HG03097 (cell line): ENCODE data around the gene SKIDA1.
"Not testable (repeated sequence)": the region's sequence is repeated elsewhere in the genome, so short reads cannot be mapped to it uniquely, and the experiment has no call there.

Experiments used
- ATAC-seq: cut with Tn5 transposase; IDR thresholded peaks from one replicate; pipeline ENCODE4 v1.9.1; 2021; ENCODE audit not compliant: unreplicated experiment, low FRiP score

The SKIDA1 gene

DNA sequence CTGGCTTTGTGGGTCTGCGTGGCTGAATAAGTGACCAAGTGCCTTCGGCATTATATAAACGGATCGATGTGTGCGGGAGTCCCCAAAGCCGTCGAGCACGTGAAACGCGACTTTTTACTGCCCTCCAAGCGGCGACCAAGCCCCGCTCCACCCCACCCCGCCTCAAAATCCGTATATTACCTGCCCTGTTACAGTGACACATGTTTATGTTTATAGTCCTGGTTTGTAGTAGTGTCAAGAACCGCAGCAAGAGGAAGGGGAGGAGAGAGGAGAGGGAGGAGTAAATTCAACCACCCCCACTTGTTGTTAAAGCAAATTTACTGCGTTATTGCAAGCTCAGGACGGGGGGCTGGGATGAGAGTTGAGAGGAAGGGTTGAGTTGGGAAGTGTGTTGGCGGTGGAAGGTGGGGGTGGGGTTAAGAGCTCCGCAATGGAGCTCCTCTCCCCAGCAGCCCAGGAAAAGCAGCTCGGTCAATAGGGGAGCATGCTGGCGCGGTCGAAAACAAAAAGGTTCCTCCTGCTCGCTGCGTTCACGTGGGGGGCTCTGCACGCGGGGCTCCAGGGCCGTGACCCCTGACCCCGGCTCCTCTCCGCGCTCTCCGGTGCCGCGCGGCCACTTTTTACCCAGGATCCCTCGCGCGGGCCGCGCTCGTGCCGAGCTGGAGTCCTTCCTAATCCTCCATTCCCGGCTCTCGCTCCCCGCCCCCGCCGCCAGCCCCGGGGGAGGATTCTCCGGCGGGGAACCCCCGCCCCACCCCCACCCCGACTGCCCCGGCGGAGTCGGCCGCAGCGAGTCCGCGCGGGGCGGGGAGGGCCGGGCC lies at the start of gene SKIDA1:
Gene SKIDA1 (minus strand): TSS at position 316 of the 821 bp plus-strand sequence. CDS start 7,860 bp downstream, outside the sequence.
- ATAC-seq, result peak; percentile 45

DNA sequence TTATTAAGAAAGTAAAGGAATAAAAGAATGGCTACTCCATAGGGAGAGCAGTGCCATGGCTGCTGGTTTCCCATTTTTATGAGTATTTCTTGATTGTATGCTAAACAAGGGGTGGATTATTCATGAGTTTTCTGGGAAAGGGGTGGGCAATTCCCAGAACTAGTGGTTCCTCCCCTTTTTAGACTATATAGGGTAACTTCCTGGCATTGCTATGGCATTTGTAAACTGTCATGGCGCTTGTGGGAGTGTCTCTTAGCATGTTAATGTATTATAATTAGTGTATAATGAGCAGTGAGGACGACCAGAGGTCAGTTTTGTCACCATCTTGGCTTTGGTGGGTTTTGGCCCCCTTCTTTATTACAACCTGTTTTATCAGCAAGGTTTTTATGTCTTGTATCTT lies 49.0 kb upstream of the SKIDA1 start:
- ATAC-seq, result not testable (repeated sequence)

DNA sequence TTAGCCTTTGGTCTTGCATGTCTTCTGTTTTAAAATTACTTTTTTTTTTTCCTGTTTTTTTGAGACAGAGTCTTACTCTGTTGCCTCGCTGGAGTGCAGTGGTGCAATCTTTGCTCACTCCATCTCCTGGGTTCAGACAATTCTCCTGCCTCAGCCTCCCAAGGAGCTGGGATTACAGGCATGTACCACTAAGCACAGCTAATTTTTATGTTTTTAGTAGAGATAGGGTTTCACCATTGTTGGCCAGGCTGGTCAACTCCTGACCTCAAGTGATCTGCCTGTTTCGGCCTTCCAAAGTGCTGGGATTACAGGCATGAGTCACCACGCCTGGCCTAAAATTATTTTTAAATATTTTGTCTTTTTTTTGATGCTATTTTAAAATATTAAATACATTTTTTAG lies 47.1 kb upstream of the SKIDA1 start:
- no peak for ATAC-seq

DNA sequence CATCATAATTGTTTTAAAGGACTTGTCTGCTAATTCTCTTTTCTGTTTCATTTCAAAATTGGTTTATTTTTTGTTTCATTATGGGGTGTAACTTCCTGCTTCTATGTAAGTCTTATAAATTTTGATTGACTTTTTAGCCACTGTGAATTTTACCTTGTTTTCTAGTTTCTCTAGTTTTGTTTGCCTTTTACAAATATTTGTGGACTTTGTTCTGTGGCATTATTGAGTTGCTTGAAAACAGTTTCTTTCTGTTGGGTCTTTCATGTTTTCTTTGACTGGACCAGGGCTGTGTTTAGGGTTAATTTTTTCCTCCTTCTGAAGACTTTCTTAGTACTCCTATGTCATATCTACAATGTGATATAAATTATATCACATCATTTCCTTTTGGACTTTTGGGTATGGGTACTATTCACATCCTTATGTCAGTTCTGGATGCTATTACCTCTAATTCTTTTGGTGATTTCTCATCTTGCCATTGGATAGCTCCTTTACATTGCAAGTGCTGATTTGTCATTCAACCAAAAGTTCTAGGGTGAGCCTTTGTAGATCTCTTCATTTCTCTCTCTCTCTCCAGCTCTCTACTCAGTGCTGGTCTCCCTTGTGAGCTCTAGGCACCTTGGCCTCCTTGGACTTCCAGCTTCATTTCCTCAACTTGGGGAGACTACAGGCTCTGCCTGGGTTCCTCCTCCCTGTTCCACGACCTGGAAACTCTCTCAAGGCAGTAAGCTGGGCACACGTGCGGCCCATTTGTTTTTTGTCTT lies 45.5 kb upstream of the SKIDA1 start:
- ATAC-seq, result no peak

DNA sequence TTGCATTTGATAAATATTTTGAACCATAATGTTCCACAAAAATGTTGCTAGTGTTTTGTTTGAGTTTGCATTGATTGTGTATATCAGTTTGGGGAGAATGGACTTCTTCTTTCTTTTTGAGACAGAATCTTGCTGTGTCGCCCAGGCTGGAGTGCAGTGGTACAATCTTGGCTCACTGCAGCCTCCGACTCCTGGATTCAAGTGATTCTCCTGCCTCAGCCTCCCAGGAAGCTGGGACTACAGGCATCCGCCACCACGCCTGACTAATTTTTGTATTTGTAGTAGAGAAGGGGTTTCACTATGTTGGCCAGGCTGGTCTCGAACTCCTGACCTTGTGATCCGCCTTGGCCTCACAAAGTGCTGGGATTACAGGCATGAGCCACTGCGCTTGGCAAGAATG lies 33.5 kb upstream of the SKIDA1 start:
- ATAC-seq, result not testable (repeated sequence)

DNA sequence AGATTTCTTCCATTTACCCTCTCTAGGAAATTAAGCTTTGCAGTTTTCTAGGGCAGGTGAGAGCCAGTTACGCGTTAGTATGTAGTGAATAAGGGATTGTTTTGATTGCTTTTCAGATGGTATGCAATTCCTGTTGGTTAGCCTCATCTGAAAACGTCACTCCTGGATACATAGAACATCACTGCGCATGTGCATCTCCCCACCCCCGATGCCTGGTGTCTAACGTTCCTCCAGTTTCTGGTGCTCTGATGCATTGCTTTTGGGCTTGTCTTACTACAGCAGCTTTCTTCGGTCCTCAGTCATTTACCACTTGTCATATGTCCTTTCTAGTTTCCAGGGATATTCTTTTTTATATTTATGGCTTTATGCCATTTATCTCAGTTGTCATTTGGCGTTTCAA lies 31.0 kb upstream of the SKIDA1 start:
- ATAC-seq, result no peak

DNA sequence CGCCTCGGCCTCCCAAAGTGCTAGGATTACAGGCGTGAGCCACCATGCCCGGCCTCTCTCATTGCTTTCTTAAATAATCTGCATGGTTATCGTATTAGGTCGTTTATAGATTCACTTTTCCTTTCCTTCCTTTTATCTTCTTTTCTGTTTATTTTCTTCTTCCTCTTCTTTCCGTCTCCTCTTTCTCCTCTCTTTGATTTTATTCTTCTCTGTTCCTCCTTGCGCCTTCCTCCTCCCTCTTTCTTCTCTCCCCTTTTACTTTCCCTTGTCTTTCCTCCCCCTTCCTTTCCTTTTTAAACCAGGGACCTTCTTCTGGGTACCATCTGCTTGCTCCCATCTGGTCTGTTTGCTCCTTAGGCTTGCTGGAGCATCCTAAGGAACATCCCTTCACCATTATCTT lies 27.2 kb upstream of the SKIDA1 start:
- ATAC-seq, result no peak

DNA sequence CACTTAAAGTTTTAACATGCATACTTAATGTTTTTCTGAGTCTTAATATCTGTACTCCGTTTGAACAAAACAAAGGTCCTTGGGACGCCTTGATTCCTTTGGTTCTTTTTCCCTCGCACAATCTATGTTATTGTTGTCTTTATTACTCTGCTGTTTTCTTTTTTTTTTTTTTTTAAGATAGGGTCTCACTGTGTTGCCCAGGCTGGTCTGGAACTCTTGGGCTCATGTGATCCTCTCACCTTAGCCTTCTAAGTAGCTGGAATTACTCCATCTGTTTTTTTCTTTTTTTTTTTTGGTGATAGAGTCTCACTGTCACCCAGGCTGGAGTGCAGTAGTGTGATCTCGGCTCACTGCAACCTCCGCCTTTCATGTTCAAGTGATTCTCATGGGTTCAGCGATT lies 21.8 kb upstream of the SKIDA1 start:
- no peak for ATAC-seq

DNA sequence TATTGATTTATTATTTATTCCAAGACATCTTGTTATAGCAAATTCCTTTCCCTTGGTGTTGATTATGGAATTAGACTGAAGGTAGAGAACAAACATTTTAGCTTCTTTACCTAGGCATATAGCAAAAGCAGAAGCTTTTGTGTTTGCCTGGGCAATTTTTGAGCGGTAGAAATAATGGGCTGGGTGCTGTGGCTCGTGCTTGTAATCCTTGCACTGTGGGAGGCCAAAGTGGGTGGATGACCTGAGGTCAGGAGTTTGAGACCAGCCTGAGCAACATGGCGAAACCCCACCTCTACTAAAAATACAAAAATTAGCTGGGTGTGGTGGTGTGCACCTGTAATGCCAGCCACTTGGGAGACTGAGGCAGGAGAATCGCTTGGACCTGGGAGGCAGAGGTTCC lies 15.2 kb upstream of the SKIDA1 start:
- ATAC-seq, result not testable (repeated sequence)

DNA sequence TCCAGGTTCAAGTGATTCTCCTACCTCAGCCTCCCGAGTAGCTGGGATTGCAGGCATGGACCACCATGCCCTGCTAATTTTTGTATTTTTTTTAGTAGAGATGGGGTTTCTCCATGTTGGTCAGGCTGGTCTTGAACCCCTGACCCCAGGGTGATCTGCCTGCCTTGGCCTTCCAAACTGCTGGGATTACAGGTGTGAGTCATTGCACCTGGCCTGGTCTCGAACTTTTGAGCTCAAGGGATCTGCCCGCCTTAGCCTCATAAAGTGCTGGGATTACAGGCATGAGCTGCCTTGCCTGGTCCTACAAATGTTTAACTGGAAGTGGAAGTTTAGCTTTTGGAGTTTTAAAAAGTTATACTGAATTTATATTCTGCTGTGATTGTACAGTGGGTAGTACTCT lies 11.4 kb upstream of the SKIDA1 start:
- no peak for ATAC-seq

DNA sequence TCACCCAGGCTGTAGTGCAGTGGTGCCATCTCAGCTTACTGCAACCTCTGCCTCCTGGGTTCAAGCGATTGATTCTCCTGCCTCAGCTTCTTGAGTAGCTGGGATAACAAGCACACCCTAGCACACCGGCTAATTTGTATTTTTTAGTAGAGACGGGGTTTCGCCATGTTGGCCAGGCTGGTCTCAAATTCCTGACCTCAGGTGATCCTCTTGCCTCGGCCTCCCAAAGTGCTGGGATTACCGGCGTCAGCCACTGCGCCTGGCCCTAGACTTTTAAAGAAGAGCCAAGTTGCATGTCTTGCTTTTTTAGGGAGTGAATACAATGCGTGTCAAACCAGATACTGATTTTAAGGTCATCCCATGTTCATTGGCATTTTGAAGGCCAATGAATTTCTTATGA lies 10.5 kb upstream of the SKIDA1 start:
- not testable (repeated sequence) for ATAC-seq

DNA sequence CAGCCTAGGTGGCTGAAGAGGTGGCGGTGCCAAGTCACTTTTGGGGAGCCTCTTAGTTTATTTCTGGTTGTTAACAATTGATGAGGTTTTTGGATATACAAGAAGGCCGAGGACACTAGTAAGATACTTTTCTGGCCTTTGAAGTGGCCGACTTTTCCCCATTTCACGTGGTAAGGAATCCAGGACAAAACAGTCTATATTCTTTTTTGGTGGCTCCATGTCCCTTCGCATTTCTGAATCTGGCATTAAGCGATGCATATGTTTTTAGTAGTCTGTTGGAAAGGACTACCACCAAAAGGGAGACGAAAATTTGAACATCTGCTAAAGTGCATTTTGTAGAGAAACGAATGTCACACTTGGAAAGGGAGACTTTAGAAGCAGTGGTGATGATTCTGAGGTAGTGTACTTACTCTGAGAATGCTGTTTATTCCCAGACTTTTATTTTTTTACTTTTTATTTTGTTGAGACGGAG lies 10.0 kb upstream of the SKIDA1 start:
- no peak for ATAC-seq

DNA sequence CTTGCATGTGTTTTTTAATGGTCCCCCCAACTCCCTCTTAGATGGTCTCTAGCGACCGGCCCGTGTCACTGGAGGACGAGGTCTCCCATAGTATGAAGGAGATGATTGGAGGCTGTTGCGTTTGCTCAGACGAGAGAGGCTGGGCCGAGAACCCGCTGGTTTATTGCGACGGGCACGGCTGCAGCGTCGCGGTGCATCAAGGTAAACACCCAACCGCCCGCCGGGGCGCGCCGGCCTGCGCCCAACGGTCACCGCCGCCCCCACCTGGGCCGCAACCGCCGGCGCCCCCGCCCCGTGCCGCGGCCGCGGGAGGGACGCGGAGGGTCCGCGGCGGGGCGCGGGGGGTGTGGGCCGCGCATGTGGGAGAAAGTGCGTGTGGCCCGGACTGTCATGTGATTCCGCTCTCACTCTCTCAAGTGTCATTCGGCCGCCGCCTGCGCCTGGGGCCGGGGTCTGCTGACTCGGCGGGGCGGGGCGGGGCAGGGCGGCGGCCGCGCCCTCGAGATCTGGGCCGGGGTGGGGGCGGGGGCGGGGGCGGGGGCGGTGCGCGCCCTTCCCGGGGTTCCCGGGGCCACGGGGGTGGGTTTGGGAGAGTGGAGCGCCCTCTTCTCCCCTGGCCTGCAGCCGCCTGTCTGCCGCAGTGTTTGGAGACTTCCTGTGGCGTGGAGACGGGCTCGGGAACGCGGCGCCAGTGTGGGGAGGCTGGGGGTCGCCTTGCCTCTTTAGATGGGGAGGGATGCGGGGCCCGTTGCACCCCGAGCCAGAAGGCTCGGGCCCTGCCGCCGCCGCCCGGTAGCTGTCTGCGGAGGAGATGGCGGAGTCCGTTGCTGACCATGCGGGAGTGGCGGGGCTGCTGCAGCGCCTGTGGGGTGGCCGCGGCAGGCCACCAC lies 9.4 kb upstream of the SKIDA1 start:
- ATAC-seq, result no peak

DNA sequence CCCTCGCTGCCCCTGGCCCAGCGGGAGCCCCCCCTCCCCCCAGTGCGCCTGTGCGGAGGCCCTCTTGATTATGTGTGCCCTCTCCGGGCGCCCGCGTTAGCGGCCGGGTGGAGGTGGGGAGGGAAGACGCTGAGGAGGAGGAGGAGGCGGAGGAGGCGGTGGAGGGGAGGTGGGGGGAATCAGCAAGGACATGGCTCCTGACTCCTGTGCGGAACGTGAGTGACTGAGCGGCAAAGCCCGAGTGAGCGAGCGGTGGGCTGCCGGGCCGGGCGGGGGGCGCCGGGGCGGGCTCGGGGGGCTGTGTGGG lies 8.8 kb upstream of the SKIDA1 start:
- ATAC-seq, result no peak

DNA sequence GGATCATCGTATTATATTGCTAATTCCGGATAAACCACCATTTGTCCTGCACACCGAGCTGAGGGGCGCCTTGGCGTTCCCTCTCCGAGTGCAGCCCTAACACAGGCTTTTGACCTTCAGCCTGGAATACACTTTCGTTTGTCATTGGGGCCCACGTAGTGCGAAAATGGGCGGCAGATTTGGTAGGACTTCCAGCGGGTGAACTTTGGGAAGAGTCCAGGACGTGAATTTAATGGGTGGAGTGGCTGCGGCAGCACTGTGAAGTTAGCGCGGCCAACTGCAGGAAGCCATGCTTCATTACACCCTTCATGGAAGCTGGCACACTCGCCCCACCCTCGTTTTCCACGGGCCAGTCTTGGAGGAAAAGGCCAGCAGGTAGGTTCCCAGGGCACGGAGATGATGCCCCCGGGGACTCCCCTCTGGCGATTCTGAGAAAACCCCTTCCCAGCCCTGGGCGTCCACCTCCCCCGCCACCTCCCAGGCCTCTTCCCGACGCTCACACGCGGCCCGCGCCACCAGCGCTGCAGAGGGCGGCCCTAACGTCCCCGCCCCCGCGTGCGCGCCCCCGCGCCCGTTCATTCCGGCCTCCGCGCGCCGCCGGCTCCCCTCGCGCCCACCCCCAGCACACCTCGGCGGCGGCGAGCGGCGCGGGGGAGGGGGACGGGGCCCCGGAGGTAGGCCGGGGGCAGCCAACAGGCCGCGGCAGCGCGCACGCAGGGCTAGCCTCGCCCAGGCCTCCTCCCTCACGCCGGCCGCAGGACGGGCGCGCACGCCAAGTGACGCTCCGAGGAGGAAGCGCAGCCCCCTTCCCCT lies 8.2 kb upstream of the SKIDA1 start, which contains the start of gene MLLT10:
Gene MLLT10 (plus strand): TSS at position 766 of the 813 bp plus-strand sequence. CDS start 413 bp downstream, outside the sequence.
- ATAC-seq, result peak; percentile 85

DNA sequence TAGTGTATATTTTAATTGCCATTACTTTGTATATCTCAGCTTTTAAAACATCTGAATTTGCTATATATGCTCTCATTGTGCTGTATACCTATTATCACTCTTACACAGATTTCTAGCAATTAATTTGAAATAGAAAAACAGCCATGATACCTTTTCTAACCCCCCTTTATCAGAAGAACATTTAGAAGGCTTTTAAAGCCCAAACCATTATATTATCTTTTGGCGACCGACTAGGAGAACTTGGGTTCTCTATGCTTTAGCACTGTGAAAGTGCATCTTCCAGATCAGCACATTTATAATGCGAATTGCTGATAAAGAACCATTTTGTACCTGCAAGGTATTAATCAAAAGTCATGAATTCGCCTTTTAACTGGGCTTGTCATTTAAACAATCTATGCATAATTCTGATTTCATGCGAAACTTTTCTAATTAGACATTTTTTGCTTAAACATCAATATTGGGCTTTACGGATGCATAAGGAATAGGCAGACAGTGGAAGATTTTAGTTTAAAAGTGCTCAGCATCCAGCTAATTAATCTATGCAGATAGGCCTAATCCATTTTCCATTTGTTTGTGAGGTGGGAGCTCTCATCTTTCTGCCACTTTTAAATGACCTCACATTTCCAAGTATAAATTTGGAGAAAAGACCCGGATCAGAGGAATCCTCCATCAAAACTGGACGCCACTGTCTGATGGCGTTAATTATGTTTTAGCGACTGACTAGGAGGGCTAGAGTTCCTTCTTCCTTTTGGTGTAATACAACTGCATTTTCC lies 7.4 kb upstream of the SKIDA1 start:
- ATAC-seq, result no peak

DNA sequence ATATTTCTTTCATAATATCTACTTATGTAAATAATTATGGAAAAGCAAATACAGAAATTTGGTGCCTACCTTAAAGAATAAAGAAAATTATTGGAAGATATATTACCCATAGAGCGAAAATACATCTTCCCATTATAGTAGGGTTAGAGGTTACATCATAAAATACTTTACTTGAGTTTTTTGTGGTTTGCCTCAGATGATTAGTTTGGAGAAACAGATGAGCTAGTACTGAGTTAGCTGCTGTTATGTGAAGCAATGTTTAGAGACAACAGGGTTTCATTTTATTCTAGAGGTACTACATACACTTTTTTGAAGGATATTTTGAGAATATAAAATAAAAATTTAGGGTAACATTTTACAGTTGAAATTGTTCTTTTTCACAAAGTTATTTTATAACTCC lies 5.7 kb upstream of the SKIDA1 start:
- no peak for ATAC-seq

DNA sequence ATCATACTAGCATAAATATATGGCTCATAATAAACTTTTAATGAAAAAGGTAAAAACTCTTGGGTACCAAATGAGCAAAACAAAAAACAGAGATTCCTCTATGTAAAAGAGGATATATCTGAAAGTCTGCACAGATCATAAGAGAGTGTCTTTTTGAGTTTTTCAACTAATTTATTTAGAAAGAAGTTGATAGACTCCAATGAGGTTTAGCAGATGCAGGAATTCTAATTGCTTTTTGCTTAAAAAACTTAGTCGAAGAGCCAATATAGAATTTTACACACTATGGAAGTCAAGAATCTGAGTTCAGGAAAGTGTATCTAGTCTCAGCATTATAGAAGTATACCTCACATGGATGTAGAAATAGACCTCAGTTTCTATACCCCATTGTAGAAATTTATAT lies 5.2 kb upstream of the SKIDA1 start:
- no peak for ATAC-seq

DNA sequence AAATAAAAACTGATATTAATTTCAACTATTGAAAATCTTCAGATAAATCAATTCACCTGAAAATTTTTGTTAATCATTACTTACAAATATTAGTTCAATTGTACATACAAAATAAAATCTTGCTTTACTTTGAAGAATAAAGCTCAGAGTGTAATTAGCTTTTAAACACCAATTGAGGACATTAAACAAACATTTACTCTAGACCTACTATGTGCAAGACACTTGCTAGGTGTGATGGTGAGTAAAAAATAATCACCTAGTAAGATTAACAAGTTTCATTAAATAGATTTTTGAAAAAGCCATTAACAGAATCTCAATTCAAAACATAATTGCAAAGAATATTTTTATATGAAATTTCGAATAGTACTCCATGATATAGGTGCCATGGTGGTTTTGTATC lies 4.7 kb upstream of the SKIDA1 start:
- no peak for ATAC-seq
